ENCODE data around the gene ARHGEF17.

The ARHGEF17 gene

GRCh38 chr11:73295241-73295995 lies 12.7 kb upstream of the ARHGEF17 start (continued):
- TF ChIP-seq ZBTB20 (tag by site-specific recombination; IDR thresholded peaks at IDR 0.05) (peak; percentile 79), ZNF335 (tag by site-specific recombination; conservative IDR thresholded peaks at IDR 0.05) (peak; percentile 35; the same call in 1 of the 2 replicates), ZNF404 (tag by site-specific recombination; IDR thresholded peaks at IDR 0.05) (no peak), ZNF776 (tag by site-specific recombination; IDR thresholded peaks at IDR 0.05; ENCODE audit: borderline replicate concordance) (no peak), KLF17 (tag by site-specific recombination; IDR thresholded peaks at IDR 0.05) (0 out of 2 replicates have a peak, but pooled peaks have one; percentile 49), KLF1 (tag by site-specific recombination; IDR thresholded peaks at IDR 0.05) (no peak), ZNF366 (tag by site-specific recombination; conservative IDR thresholded peaks at IDR 0.05) (peak; percentile 54)

GRCh38 chr11:73295996-73296318 lies 12.1 kb upstream of the ARHGEF17 start:
- H3K4me1 ChIP-seq (ENCODE audit: control insufficient read depth, insufficient read depth, low read length), result no peaks in the 10 kb centered on the region
- ChIA-PET POLR2A (no interaction called here), CTCF (interaction anchor here (0.6 to 6.4 kb wide), 11 partner anchors 11 to 623 kb away, joined by 3 to 75 read pairs (median 4); partner anchors contain the start of gene ARHGEF17)
- TF ChIP-seq ZFP3 (tag by site-specific recombination; IDR thresholded peaks at IDR 0.05; ENCODE audit: low read depth) (peak; percentile 56; the same call in 1 of the 2 replicates), HOXC10 (CRISPR knock-in tag; IDR thresholded peaks at IDR 0.05) (no peak)
- H3K36me3 ChIP-seq (ENCODE audit: control insufficient read depth in 2 of 2, insufficient read depth in 1 of 2, low read length in 2 of 2), result no peaks in the 10 kb centered on the region
- no peak overlapping the region for H3K27ac ChIP-seq (ENCODE audit: extremely low read depth, low read depth, low read length)
- no peak overlapping the region for H3K4me3 ChIP-seq (ENCODE audit: low read depth, low read length)
- H3K9me3 ChIP-seq (ENCODE audit: control insufficient read depth, insufficient read depth, low read depth, low read length), result no peaks in the 10 kb centered on the region

GRCh38 chr11:73296501-73297230 lies 11.4 kb upstream of the ARHGEF17 start:
- CTCF ChIA-PET, result interaction anchor here (0.7 to 6.4 kb wide), 7 partner anchors 10 to 571 kb away, joined by 3 to 75 read pairs (median 4); partner anchors contain the start of gene ARHGEF17
- H3K36me3 ChIP-seq (ENCODE audit: control insufficient read depth in 2 of 2, insufficient read depth in 1 of 2, low read length in 2 of 2), result no peaks in the 10 kb centered on the region

GRCh38 chr11:73297231-73297590 lies 10.9 kb upstream of the ARHGEF17 start:
- CTCF ChIA-PET, result interaction anchor here (1.1 to 6.4 kb wide), 5 partner anchors 10 to 363 kb away, joined by 5 to 75 read pairs (median 9); partner anchors contain the start of gene ARHGEF17
- Histone ChIP-seq H3K4me1 (ENCODE audit: control insufficient read depth, insufficient read depth, low read length) (no peaks in the 10 kb centered on the region), H3K36me3 (ENCODE audit: control insufficient read depth in 2 of 2, insufficient read depth in 1 of 2, low read length in 2 of 2) (no peaks in the 10 kb centered on the region), H3K9me3 (ENCODE audit: control insufficient read depth, insufficient read depth, low read depth, low read length) (no peaks in the 10 kb centered on the region), H3K4me3 (ENCODE audit: low read depth, low read length) (no peak overlapping the region), H3K27ac (ENCODE audit: extremely low read depth, low read depth, low read length) (no peak overlapping the region)
- POLR2A ChIA-PET, result interaction anchor here (1.8 kb wide), 1 partner anchor 10 kb away, joined by 8 read pairs; no protein-coding TSS in a partner anchor
- TF ChIP-seq ZXDB (tag by site-specific recombination; IDR thresholded peaks at IDR 0.05) (no peak), ZNF785 (tag by site-specific recombination; IDR thresholded peaks at IDR 0.05) (no peak), ZNF76 (tag by site-specific recombination; IDR thresholded peaks at IDR 0.05; ENCODE audit: borderline replicate concordance, low read depth) (no peak), INSM2 (tag by site-specific recombination; IDR thresholded peaks at IDR 0.05) (no peak), ZNF169 (tag by site-specific recombination; IDR thresholded peaks at IDR 0.05) (no peak), ZNF501 (tag by site-specific recombination; IDR thresholded peaks at IDR 0.05) (no peak), PRDM6 (tag by site-specific recombination; IDR thresholded peaks at IDR 0.05) (no peak), ZNF394 (tag by site-specific recombination; IDR thresholded peaks at IDR 0.05; ENCODE audit: borderline replicate concordance) (no peak), ZSCAN5A (tag by site-specific recombination; IDR thresholded peaks at IDR 0.05) (no peak)

More at GRCh38 chr11:73296501-73297230, 11.4 kb upstream of the ARHGEF17 start:
- H3K9me3 ChIP-seq (ENCODE audit: control insufficient read depth, insufficient read depth, low read depth, low read length), result no peaks in the 10 kb centered on the region
- TF ChIP-seq ZFP41 (tag by site-specific recombination; IDR thresholded peaks at IDR 0.05; ENCODE audit: borderline replicate concordance), result no peak
- no peak for TF ChIP-seq KLF8 (tag by site-specific recombination; IDR thresholded peaks at IDR 0.05)
- TF ChIP-seq ZNF133 (tag by site-specific recombination; IDR thresholded peaks at IDR 0.05), result no peak
- TF ChIP-seq ZNF837 (tag by site-specific recombination; IDR thresholded peaks at IDR 0.05), result no peak
- TF ChIP-seq ZNF121 (tag by site-specific recombination; IDR thresholded peaks at IDR 0.05), result no peak
- no peak for TF ChIP-seq RBAK (tag by site-specific recombination; IDR thresholded peaks at IDR 0.05)
- H3K4me1 ChIP-seq (ENCODE audit: control insufficient read depth, insufficient read depth, low read length), result no peaks in the 10 kb centered on the region
- H3K27ac ChIP-seq (ENCODE audit: extremely low read depth, low read depth, low read length), result no peak overlapping the region
- no peak overlapping the region for H3K4me3 ChIP-seq (ENCODE audit: low read depth, low read length)
- POLR2A ChIA-PET, result interaction anchor here (1.8 kb wide), 1 partner anchor 11 kb away, joined by 8 read pairs; no protein-coding TSS in a partner anchor
